Lower leg skin (tissue), 4 donors: Measurements from ENCODE around the gene CHKA. TPM values are rescaled to one million over a fixed set of nuclear protein-coding genes. Genes with fewer than 3 reads are reported as not detected.

Experiments
- DNase-seq, 2 donors: peaks; one replicate each; pipeline ENCODE4 v3.0.0-alpha.2; 2019; ENCODE audit warnings: low spot score in 2 of 2
- H3K4me3 ChIP-seq: fragments of 200-600 bp; sonication (generic); 2 replicates; pipeline ENCODE4 v1.5.1; 2017; ENCODE audit warnings: mild to moderate bottlenecking, low read depth; ENCODE audit not compliant: poor library complexity, severe bottlenecking
- CTCF ChIP-seq, 3 donors: fragments of 450-650 bp; IDR thresholded peaks; one replicate each; pipeline ENCODE4 v1.5.1; 2016; ENCODE audit warnings: antibody characterized with exemption in 3 of 3, mild to moderate bottlenecking in 3 of 3, moderate library complexity in 2 of 3
- POLR2A ChIP-seq, 2 donors: fragments of 450-650 bp; IDR thresholded peaks; one replicate each; pipeline ENCODE4 v1.6.1; 2016 to 2017; ENCODE audit warnings: antibody characterized with exemption in 2 of 2, mild to moderate bottlenecking in 1 of 2, moderate library complexity in 1 of 2
- WGBS, 2 donors: methylation state at CpG; one replicate each; pipeline ENCODE4 v1.1.5; 2018; 5-methylcytosine and 5-hydroxymethylcytosine counted together
- intact Hi-C: fragments of 100-400 bp; cut with DNase I; formaldehyde crosslinking; loops from one replicate; pipeline ENCODE4 v1.15.0; 2023; ENCODE audit warnings: low total_unique reads
- total RNA-seq, 4 donors: library from RNA; depleted of rRNA; stranded (reverse); fragments of >200 nt; gene quantifications; one replicate each; pipeline ENCODE4 v1.1.0, GENCODE V29; 2016

Gene CHKA
- total RNA-seq, 4 donors from 2014 or later, result 5.9 to 15.6 (median 13.1) TPM

- 89 to 90% methylated on average over 18 of the region's 18 CpGs for WGBS, 2 donors
- TF ChIP-seq CTCF (IDR thresholded peaks at IDR 0.05) (no peak), POLR2A (IDR thresholded peaks at IDR 0.05) (no peak)
- intact Hi-C loops, result no loop called here
- peak in 1 of 2 donors; percentile 76 for DNase-seq
- no peak overlapping the region for H3K4me3 ChIP-seq
Observed at GRCh38 chr11:68148071-68148805, 27.1 kb upstream of the CHKA start.

- no peak overlapping the region for H3K4me3 ChIP-seq
- no peak for TF ChIP-seq POLR2A (IDR thresholded peaks at IDR 0.05)
- peak in 1 of 3 donors; percentile 12 for TF ChIP-seq CTCF (IDR thresholded peaks at IDR 0.05)
- intact Hi-C loops, result no loop called here
- DNase-seq, result peak in 1 of 2 donors; percentile 84
- 51 to 56% methylated on average over 13 of the region's 13 CpGs for WGBS, 2 donors
Observed at GRCh38 chr11:68146704-68147474, 25.7 kb upstream of the CHKA start.

GRCh38 chr11:68146010-68146540, 24.9 kb upstream of the CHKA start:
- TF ChIP-seq CTCF (IDR thresholded peaks at IDR 0.05) (no peak), POLR2A (IDR thresholded peaks at IDR 0.05) (no peak)
- H3K4me3 ChIP-seq, result no peak overlapping the region
- DNase-seq, result peak; percentile 88 to 95
- WGBS, 2 donors, result 45 to 46% methylated on average over 15 of the region's 15 CpGs
- intact Hi-C loops, result no loop called here

- intact Hi-C loops, result no loop called here
- no peak overlapping the region for H3K4me3 ChIP-seq
Observed at GRCh38 chr11:68145120-68145866, 24.1 kb upstream of the CHKA start.

More at GRCh38 chr11:68145120-68145866, 24.1 kb upstream of the CHKA start:
- WGBS, 2 donors, result 76 to 82% methylated on average over 14 of the region's 14 CpGs
- TF ChIP-seq POLR2A (IDR thresholded peaks at IDR 0.05) (no peak), CTCF (IDR thresholded peaks at IDR 0.05) (peak in 1 of 3 donors; percentile 82)
- peak in 1 of 2 donors; percentile 84 for DNase-seq
